OCI-LY1 (cell line): ENCODE measurements around the gene UTS2B.

Source experiments
- EZH2 ChIP-seq: fragments of 200-600 bp; sonication (generic), shearing (Covaris generic); IDR thresholded peaks from 2 replicates; pipeline ENCODE4 v1.8.0; 2017; ENCODE audit warnings: borderline replicate concordance, mixed run types, mild to moderate bottlenecking, antibody characterized with exemption, low read length, moderate library complexity, mixed read lengths
- TF ChIP-seq, protein P1 (sequence below): fragments of 200-600 bp; sonication (generic), shearing (Covaris generic); IDR thresholded peaks from 2 replicates; pipeline ENCODE4 v1.5.1; 2017; ENCODE audit warnings: mild to moderate bottlenecking, antibody characterized with exemption, low read length, moderate library complexity, mixed read lengths

DNA sequence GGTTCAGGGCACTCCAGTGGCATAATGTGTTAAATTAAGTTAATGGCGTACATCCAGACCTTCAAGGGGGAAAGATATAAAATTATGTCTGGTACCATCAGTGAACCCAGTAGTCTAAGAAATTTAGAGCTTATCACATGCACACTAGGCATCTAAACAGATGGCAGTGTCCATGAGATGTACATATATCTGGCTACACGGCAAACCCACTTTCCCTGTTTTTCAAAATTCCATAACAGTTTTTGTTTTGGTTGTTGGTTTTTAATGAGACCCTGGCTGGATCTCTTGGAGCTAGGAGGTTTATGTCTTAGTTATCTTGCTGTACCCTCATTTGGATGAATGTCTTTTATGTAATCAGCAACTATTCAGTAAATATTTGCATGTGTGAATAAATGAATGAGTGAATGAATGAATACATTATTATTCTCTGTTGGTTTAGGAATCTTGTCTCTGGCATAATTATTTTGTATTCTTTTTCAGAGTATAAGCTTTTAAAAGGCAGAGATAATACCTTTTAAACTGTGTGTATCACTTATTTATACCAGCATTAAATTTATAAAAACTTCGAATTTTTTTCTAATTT is 3.1 kb upstream of the UTS2B start:
- TF ChIP-seq, protein P1, sequence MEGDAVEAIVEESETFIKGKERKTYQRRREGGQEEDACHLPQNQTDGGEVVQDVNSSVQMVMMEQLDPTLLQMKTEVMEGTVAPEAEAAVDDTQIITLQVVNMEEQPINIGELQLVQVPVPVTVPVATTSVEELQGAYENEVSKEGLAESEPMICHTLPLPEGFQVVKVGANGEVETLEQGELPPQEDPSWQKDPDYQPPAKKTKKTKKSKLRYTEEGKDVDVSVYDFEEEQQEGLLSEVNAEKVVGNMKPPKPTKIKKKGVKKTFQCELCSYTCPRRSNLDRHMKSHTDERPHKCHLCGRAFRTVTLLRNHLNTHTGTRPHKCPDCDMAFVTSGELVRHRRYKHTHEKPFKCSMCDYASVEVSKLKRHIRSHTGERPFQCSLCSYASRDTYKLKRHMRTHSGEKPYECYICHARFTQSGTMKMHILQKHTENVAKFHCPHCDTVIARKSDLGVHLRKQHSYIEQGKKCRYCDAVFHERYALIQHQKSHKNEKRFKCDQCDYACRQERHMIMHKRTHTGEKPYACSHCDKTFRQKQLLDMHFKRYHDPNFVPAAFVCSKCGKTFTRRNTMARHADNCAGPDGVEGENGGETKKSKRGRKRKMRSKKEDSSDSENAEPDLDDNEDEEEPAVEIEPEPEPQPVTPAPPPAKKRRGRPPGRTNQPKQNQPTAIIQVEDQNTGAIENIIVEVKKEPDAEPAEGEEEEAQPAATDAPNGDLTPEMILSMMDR = no peak
- no peak for TF ChIP-seq EZH2
